Common myeloid progenitor, CD34-positive (primary cell): Measurements from ENCODE around the gene IGDCC3.
"Not testable (repeated sequence)": the region's sequence is repeated elsewhere in the genome, so short reads cannot be mapped to it uniquely, and the experiment has no call there.

Experiments used
- CTCF ChIA-PET: fragments of 350-600 bp; sonication (Branson Sonifier 250); formaldehyde crosslinking; loops from one replicate; lab custom pipeline; 2021; ENCODE audit warnings: antibody characterized with exemption; lab: Charles Lee
- POLR2A ChIA-PET: fragments of 350-600 bp; sonication (Branson Sonifier 250); formaldehyde crosslinking; loops from one replicate; lab custom pipeline; 2021; ENCODE audit warnings: antibody characterized with exemption; lab: Charles Lee
- DNase-seq, 3 donors: peaks; one replicate each; pipeline versions ENCODE4 v3.0.0 to v3.0.0-alpha.2; 2013
- H3K27ac ChIP-seq, 2 experiments: 1 replicate in 1 of 2; 2 replicates in 1 of 2; pipeline ENCODE4 v1.7.0; 2013; ENCODE audit warnings: inconsistent platforms in 2 of 2, low read length in 2 of 2, mild to moderate bottlenecking in 2 of 2, low read depth in 1 of 2, moderate library complexity in 1 of 2; ENCODE audit not compliant: severe bottlenecking in 2 of 2, insufficient read depth in 1 of 2, poor library complexity in 1 of 2
- H3K27me3 ChIP-seq, 5 experiments: replicated peaks in 2 of 5; 1 replicate in 3 of 5; 2 replicates in 2 of 5; pipeline versions ENCODE4 v1.6.1 to v1.7.0; 2013; ENCODE audit warnings: low read length in 4 of 5, mild to moderate bottlenecking in 2 of 5, moderate library complexity in 2 of 5, inconsistent platforms in 1 of 5; ENCODE audit not compliant: insufficient read depth in 5 of 5, control insufficient read depth in 4 of 5
- H3K36me3 ChIP-seq, 4 experiments: 1 replicate in 2 of 4; 2 replicates in 2 of 4; pipeline versions ENCODE4 v1.6.1 to v1.7.0; 2013; ENCODE audit warnings: low read length in 3 of 4, control low read depth in 1 of 4, mild to moderate bottlenecking in 1 of 4; ENCODE audit not compliant: control insufficient read depth in 4 of 4, insufficient read depth in 4 of 4
- H3K4me1 ChIP-seq, 4 experiments: 1 replicate in 3 of 4; 2 replicates in 1 of 4; pipeline versions ENCODE4 v1.6.1 to v1.7.1; 2013; ENCODE audit warnings: low read length in 3 of 4, mild to moderate bottlenecking in 3 of 4, control low read depth in 1 of 4, inconsistent platforms in 1 of 4, moderate library complexity in 1 of 4; ENCODE audit not compliant: control insufficient read depth in 4 of 4, insufficient read depth in 4 of 4; ENCODE audit errors: control extremely low read depth in 1 of 4
- H3K4me3 ChIP-seq, 7 experiments: 1 replicate in 4 of 7; 2 replicates in 3 of 7; pipeline versions ENCODE4 v1.5.1 to v1.7.0; 2013; ENCODE audit warnings: mild to moderate bottlenecking in 7 of 7, low read length in 6 of 7, moderate library complexity in 6 of 7, inconsistent platforms in 2 of 7, low read depth in 2 of 7, control low read depth in 1 of 7; ENCODE audit not compliant: insufficient read depth in 4 of 7, control insufficient read depth in 1 of 7; ENCODE audit errors: extremely low read depth in 1 of 7
- H3K9me3 ChIP-seq, 5 experiments: 1 replicate in 4 of 5; 2 replicates in 1 of 5; pipeline versions ENCODE4 v1.6.1 to v1.7.1; 2013; ENCODE audit warnings: low read length in 4 of 5, mild to moderate bottlenecking in 2 of 5, inconsistent platforms in 1 of 5, low read depth in 1 of 5, moderate library complexity in 1 of 5; ENCODE audit not compliant: control insufficient read depth in 4 of 5, insufficient read depth in 2 of 5; ENCODE audit errors: control extremely low read depth in 1 of 5
- WGBS: methylation state at CpG from one replicate; pipeline ENCODE4 v1.1.5; 2013; ENCODE audit not compliant: insufficient coverage; 5-methylcytosine and 5-hydroxymethylcytosine counted together

Gene IGDCC3

GRCh38 chr15:65399997-65400396 is 22.2 kb upstream of the IGDCC3 start:
- Histone ChIP-seq H3K36me3 (no peaks in the 10 kb centered on the region), H3K27ac (no peak overlapping the region), H3K4me1 (peaks cover 0 to 20% (median 16%) of the 10 kb centered on the region in 4 experiments), H3K27me3 (peaks cover 6 to 52% (median 21%) of the 10 kb centered on the region in 5 experiments), H3K4me3 (no peak overlapping the region), H3K9me3 (no peaks in the 10 kb centered on the region)
- POLR2A ChIA-PET = interaction anchor here (0.6 kb wide), 1 partner anchor 105 kb away, joined by 4 read pairs; no protein-coding TSS in a partner anchor
- no peak for DNase-seq
- WGBS = 83% methylated on average over 2 of the region's 2 CpGs
- CTCF ChIA-PET = interaction anchor here (0.7 to 4.4 kb wide), 16 partner anchors 9 to 87 kb away, joined by 3 to 28 read pairs (median 8); no protein-coding TSS in a partner anchor

GRCh38 chr15:65399001-65399706 is 21.4 kb upstream of the IGDCC3 start:
- no peaks in the 10 kb centered on the region for H3K9me3 ChIP-seq
- 93% methylated on average over 5 of the region's 11 CpGs for WGBS
- H3K4me1 ChIP-seq = peaks cover 0 to 20% (median 16%) of the 10 kb centered on the region in 4 experiments
- ChIA-PET CTCF (interaction anchor here (0.9 to 4.4 kb wide), 11 partner anchors 12 to 86 kb away, joined by 3 to 28 read pairs (median 8); no protein-coding TSS in a partner anchor), POLR2A (no interaction called here)
- H3K27me3 ChIP-seq = peaks cover 6 to 60% (median 26%) of the 10 kb centered on the region in 5 experiments
- no peaks in the 10 kb centered on the region for H3K36me3 ChIP-seq
- no peak overlapping the region for H3K27ac ChIP-seq
- H3K4me3 ChIP-seq = no peak overlapping the region
- no peak for DNase-seq

- Histone ChIP-seq H3K4me1 (peaks cover 0 to 20% (median 16%) of the 10 kb centered on the region in 4 experiments), H3K27me3 (peaks cover 6 to 67% (median 30%) of the 10 kb centered on the region in 5 experiments)
- H3K27ac ChIP-seq, H3K9me3 ChIP-seq, H3K4me3 ChIP-seq, H3K36me3 ChIP-seq, POLR2A ChIA-PET, DNase-seq: not testable (repeated sequence)
- CTCF ChIA-PET = interaction anchor here (1.7 to 4.4 kb wide), 6 partner anchors 13 to 85 kb away, joined by 8 to 28 read pairs (median 12); no protein-coding TSS in a partner anchor
- 93% methylated on average over 8 of the region's 16 CpGs for WGBS
Measured at GRCh38 chr15:65398486-65398885, 20.7 kb upstream of the IGDCC3 start.

- POLR2A ChIA-PET = no interaction called here
- CTCF ChIA-PET = interaction anchor here (0.9 to 1.5 kb wide), 3 partner anchors 17 to 76 kb away, joined by 3 to 4 read pairs (median 4); no protein-coding TSS in a partner anchor
Measured at GRCh38 chr15:65396965-65397317, 19.1 kb upstream of the IGDCC3 start.

GRCh38 chr15:65396283-65396964 is 18.6 kb upstream of the IGDCC3 start:
- WGBS = 7% methylated on average over 23 of the region's 34 CpGs
- Histone ChIP-seq H3K27me3 (peaks cover 6 to 74% (median 33%) of the 10 kb centered on the region in 5 experiments), H3K4me3 (peak overlapping the region in 1 of 7 experiments; percentile 24), H3K9me3 (no peaks in the 10 kb centered on the region), H3K36me3 (no peaks in the 10 kb centered on the region), H3K27ac (no peak overlapping the region), H3K4me1 (peaks cover 0 to 20% (median 16%) of the 10 kb centered on the region in 4 experiments)
- peak in 2 of 3 donors; percentile 37 to 49 for DNase-seq
- ChIA-PET POLR2A (no interaction called here), CTCF (interaction anchor here (1.2 to 1.9 kb wide), 3 partner anchors 10 to 75 kb away, joined by 4 to 7 read pairs (median 4); no protein-coding TSS in a partner anchor)

More at GRCh38 chr15:65396965-65397317, 19.1 kb upstream of the IGDCC3 start:
- 23% methylated on average over 4 of the region's 10 CpGs for WGBS
- H3K36me3 ChIP-seq = no peaks in the 10 kb centered on the region
- H3K4me3 ChIP-seq = no peak overlapping the region
- no peaks in the 10 kb centered on the region for H3K9me3 ChIP-seq
- DNase-seq = no peak
- H3K4me1 ChIP-seq = peaks cover 0 to 20% (median 16%) of the 10 kb centered on the region in 4 experiments
- peaks cover 6 to 74% (median 33%) of the 10 kb centered on the region in 5 experiments for H3K27me3 ChIP-seq
- H3K27ac ChIP-seq = no peak overlapping the region

GRCh38 chr15:65395567-65396202 is 17.9 kb upstream of the IGDCC3 start:
- no peaks in the 10 kb centered on the region for H3K9me3 ChIP-seq
- H3K36me3 ChIP-seq = no peaks in the 10 kb centered on the region
- peaks cover 6 to 74% (median 30%) of the 10 kb centered on the region in 5 experiments for H3K27me3 ChIP-seq
- CTCF ChIA-PET = interaction anchor here (1.6 to 20.5 kb wide), 5 partner anchors 9 to 76 kb away, joined by 6 to 416 read pairs (median 8); no protein-coding TSS in a partner anchor
- peak in 2 of 3 donors; percentile 43 to 53 for DNase-seq
- H3K4me3 ChIP-seq = peak overlapping the region in 3 of 7 experiments; percentile 25 to 62 (median 50)
- WGBS = 18% methylated on average over 40 of the region's 72 CpGs
- H3K4me1 ChIP-seq = peaks cover 0 to 16% (median 12%) of the 10 kb centered on the region in 4 experiments
- POLR2A ChIA-PET = no interaction called here
- no peak overlapping the region for H3K27ac ChIP-seq
